Stimulated activated CD8-positive, alpha-beta memory T cell treated with anti-CD3 and anti-CD28 coated beads, Interleukin-12 subunit alpha, Interleukin-12 subunit beta, amount 100 ng/mL, for 1 hour (primary cell): ENCODE data around the gene KCNN2.

ENCODE experiments used
- DNase-seq: peaks from one replicate; pipeline ENCODE4 v3.0.0-alpha.2; 2020; ENCODE audit warnings: low read depth

KCNN2 gene

DNA sequence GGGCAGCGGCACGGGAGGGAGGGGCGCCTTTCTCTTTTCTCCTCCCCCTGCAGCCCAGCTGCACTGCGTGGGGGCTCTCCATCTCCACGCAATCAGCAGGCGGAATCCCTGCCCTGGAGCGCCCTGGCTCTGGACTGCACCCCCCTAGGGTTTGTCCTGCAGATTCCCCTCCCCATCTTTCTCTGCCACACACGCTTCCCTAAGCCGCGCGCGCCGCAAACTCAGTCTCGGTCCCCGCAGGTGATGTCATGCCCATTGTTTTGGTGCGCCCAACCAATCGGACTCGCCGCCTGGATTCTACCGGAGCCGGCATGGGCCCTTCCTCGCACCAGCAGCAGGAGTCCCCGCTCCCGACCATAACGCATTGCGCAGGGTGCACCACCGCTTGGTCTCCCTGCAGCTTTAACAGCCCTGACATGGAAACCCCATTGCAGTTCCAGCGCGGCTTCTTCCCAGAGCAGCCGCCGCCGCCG is at the start of gene KCNN2:
Gene KCNN2, plus strand, starts transcription at position 347 of the 473 bp plus-strand sequence. Its CDS starts 70 bp downstream, at position 417.
- no peak for DNase-seq

DNA sequence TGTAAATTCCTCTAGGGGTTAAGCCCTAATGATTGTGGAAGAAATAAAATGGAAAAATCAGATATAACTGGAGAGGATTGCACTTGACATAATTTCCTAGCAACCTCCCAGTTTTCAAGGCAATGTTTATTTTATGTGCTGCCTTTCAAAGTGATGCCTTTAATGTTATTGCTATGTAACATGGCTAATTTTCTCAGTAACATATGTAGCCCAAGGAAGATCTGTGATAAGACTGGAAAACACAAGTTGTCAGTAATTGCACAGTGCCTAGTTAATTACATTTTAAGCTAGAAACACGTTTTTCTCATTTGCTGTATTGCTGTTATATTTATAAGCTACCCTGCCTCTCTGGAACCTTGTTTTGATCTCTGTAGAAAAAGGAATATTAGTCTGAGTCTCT is 49.2 kb upstream of the KCNN2 start:
- DNase-seq: no peak

DNA sequence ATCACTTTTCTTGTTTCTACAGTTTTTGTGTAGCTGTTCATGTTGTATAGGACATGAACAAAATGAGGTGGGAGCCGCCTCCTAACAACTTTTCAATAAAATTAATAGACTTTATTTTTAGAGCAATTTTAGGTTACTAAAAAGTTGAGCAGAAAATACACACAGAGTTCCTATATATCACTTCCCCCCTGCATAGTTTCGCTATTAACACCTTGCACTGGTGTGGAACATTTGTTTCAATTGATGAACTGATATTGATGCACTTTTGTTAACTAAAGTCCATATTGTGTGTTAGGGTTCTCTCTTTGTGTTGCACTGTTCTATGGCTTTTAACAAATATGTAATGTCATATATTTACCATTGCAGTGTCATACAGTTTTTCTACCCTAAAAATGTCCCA is 47.8 kb upstream of the KCNN2 start:
- no peak for DNase-seq

- DNase-seq: no peak
Observed at GRCh38 chr5:114316167-114316566, 45.7 kb upstream of the KCNN2 start.

DNA sequence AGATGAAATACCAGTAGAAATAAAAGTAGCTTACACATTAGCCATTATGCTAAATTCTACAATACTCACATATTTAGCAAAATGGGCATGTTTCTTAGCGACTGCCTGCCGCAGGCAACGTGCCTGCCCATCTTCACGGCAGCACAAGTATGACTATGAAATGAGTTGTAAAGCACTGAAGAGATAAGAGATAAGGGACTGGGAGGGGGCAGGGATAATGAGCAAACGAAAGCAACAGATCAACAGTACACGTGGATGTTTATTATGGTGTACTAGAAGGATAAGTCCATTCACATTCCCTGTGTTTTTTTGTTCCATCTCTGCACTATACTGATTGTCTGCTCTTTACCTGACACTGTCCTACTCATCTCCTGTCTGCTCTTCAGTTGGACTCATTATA is 44.1 kb upstream of the KCNN2 start:
- no peak for DNase-seq

GRCh38 chr5:114319236-114319635 is 42.6 kb upstream of the KCNN2 start:
- DNase-seq: no peak

GRCh38 chr5:114319821-114320220 is 42.0 kb upstream of the KCNN2 start:
- DNase-seq: no peak

DNA sequence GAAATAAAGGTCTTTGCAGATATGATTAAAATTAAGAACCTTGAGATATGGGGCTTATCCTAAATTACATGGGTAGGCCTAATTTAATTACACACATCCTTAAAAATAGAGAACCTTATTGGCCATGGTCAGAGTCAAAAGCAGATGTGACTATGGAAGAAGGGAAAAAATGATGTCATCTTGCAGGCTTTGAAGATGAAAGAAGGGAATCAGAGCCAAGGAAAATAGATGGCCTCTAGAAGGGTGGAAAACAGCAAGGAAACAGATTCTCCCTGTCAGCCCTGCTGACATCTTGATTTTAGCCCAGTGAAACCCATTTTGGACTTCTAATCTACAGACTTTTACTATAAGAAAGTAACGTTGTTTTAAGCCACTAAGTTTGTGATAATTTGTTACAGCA is 37.6 kb upstream of the KCNN2 start:
- no peak for DNase-seq

DNA sequence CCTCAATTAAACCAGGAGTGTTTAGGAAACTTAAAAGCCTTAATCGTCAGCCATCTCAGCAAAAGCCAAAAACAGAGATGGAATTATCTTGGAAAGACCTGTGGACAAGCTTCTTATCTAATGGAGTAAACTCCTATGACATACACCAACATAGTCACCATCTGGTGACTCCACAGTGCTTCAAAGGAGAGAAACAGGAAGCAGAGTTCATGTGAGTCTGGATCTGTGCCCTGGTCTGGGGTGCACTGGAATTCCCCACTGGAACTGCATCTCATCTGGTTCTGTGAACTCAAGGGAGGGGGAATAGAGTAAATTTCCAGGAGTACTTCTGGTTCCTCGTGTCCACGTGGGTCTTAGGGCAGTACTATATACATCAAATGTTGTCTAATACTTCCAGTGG is 36.3 kb upstream of the KCNN2 start:
- no peak for DNase-seq

DNA sequence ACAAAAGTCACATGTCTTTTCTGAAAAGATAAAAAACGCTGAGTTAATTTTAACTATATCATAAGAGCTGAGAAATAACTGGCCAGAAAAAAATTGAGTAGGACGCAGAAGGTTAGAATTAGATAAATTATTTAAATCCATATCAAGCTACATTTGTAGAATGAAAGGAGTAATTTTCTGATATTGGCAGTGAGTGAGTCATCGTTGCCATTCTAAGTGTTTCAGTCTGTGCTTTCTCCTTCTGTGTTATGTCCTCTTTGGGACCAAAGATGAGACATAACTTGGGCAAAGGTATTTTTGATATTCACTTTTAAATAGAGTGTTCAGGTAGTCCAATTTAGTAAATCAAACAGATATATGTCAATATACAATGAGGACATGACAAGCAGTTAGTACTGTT is 34.4 kb upstream of the KCNN2 start:
- DNase-seq: no peak

DNA sequence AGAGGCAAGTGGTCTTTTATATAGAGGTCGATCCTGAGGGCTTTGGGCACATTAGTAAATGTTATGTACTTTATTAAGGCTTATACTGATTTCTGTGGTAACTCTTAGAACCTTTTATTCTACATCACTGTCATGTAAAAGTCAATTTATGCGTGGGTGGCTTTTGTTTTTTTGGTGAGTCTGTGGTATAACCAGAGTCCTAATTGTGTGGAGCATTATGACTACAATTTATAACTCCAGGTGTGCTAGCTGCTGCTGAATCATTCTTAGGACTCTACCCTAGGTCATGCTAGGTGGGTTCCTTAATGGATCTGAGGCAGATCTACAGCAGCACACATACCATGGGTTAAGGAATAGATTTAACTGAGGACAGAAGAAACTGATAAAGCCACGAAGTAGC is 33.9 kb upstream of the KCNN2 start:
- DNase-seq: no peak

- no peak for DNase-seq
Observed at GRCh38 chr5:114330916-114331531, 30.8 kb upstream of the KCNN2 start.

- DNase-seq: no peak
Observed at GRCh38 chr5:114332493-114332892, 29.4 kb upstream of the KCNN2 start.

DNA sequence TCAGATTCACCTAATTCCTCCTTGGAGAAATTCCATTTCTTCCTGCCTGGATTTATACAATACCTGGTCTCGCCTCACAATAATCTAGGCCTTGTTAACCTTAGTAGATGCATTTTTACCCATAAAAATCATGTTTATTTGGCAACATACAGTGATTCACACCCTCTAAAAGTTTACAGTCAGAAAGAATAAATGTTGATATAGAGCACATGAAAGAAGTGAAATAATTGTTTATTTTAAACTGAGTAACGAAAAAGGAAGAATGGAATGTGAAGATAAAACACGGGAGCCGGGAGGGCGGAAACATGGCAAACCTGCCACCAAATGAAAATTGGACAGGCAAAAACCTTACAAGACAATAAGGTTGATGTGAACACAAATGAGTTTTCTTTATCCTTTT is 28.9 kb upstream of the KCNN2 start:
- no peak for DNase-seq

GRCh38 chr5:114335391-114335790 is 26.5 kb upstream of the KCNN2 start:
- no peak for DNase-seq

DNA sequence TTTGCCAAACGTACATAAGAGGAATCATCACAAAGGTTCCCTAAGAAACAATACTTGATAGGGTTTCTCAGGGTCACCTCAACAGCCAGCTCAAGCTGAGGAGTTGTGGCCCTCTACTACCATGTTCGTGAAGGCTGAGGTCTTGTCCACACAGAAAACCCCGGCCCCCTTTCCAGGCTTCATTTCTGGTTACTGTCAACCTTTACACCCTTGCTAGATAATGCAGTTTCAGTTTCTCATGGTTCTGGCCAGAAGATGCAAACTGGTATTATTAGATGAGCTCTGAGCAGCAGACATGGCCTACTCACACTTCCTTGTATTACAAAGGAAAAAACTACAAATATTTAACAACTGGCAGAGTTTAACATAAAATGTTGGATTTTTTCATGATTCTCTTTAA is 22.8 kb upstream of the KCNN2 start:
- DNase-seq: no peak

DNA sequence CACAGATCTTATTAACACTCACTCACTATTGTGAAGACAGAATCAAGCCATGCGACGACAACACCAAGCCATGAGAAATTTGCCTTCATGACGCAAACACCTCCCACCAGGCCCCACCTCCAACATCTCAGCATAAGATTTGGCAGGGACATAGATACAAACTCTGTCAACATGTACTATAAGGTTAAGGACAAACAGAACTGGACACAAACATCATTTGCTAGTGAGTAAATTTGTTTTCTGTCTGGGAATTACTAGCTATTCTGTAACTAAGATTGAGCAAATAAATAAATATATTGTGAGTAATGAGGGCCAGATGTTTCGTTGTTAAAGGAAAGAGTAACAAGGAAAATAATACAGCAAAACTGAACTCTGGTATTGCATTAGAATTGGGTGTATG is 15.7 kb upstream of the KCNN2 start:
- DNase-seq: no peak

DNA sequence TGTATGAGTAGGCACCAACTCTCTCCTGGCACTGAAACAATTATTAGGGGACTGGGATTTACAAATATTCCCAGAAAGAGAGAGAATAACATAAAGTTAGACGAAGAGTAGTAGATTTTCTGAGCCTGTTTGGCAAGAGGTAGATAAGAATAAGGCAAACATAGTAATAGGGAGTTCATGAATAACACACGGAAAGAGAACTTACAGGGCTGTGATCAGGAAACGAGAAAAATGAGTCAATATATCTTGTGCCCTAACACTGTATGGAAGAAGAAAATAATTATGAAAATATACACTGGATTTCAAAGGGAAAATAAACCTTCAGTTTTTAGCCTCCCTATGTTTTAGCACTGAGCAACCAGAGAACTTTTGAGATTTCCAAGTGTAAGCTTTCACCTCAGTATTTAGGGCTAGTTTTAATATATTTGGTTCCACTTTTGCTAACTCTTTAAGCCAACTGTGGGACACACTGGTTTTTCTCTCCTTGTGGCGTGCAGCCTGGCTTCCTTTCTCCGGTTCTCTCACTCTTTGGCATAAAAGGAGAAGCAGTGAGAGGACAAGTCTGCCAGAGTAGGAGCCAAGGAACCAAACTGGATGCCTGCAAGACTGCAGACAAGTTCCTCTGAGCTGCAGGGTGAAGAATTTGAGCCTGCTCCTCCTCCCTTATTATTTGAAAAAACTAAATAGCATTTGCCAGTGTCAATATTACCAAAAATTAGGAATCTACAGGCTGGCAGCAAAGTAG is 6.6 kb upstream of the KCNN2 start:
- DNase-seq: no peak

DNA sequence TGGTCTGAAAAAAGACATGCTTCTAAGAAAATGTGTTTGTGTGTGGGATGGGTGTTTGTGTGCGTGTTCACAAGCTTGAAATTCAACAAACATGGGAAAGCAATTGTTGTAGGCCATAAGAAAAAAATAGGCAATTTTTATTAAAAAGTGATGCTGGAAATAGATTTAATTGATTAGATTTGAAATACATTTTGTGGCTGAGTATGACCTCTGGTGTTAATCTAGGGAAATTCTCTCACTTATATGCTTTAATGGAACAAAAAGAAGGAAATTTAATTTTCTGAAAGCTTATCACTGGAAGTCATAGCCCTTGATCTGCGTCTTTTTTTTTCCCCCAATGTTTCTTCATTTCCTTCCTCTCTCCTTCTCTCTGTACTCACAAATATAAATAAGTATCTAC is 3.5 kb upstream of the KCNN2 start:
- no peak for DNase-seq

- DNase-seq: no peak
Observed at GRCh38 chr5:114360357-114360756, 1.5 kb upstream of the KCNN2 start.

- no peak for DNase-seq
Observed at GRCh38 chr5:114360816-114361723, 800 bp upstream of the KCNN2 start.

- no peak for DNase-seq
Observed at GRCh38 chr5:114362197-114362976, 517 bp downstream of the KCNN2 start.
